ENCODE data around the gene ATP1B2.

The ATP1B2 gene

GRCh38 chr17:7687072-7687907 is 36.6 kb downstream of the ATP1B2 start, which contains the start of gene TP53:
Gene TP53 (minus strand): TSS chr17:7687490. CDS start chr17:7676594, 10,896 bp downstream.
- Histone ChIP-seq H3K9me3 (replicated peaks; ENCODE audit: insufficient read depth, low read length) (no peaks in the 10 kb centered on the region), H3F3A (ENCODE audit: insufficient read depth, low read length) (peaks cover 18% of the 10 kb centered on the region), H3K36me3 (replicated peaks; ENCODE audit: insufficient read depth, low read length) (no peaks in the 10 kb centered on the region; the same call in 1 of the 2 replicates), H3K4me1 (ENCODE audit: low read length) (no peaks in the 10 kb centered on the region; the same call in 1 of the 2 replicates), H3K4me3 (ENCODE audit: low read length) (peak within 1 kb of the TSS; percentile 95), H3K79me2 (ENCODE audit: low read length) (peaks cover 58% of the 10 kb centered on the region), H3K9me2 (replicated peaks; ENCODE audit: insufficient read depth, low read length) (no peaks in the 10 kb centered on the region), H3K9ac (ENCODE audit: low read length) (peak within 1 kb of the TSS; percentile 99), H2AFZ (ENCODE audit: low read length) (peak within 1 kb of the TSS; percentile 96), H3K27me3 (replicated peaks; ENCODE audit: insufficient read depth, low read length) (no peaks in the 10 kb centered on the region), H4K20me1 (ENCODE audit: insufficient read depth, low read length) (peaks cover 5% of the 10 kb centered on the region; the same call in 1 of the 2 replicates), H3K27ac (ENCODE audit: low read length) (peak within 1 kb of the TSS; percentile 88), H3K4me2 (ENCODE audit: low read depth, low read length) (peak within 1 kb of the TSS; percentile 87)
- TF ChIP-seq EZH2phosphoT487 (IDR thresholded peaks at IDR 0.05; ENCODE audit: low read length) (no peak), EZH2 (optimal IDR thresholded peaks at IDR 0.05; ENCODE audit: low read depth, low read length) (no peak), CTCF (IDR thresholded peaks at IDR 0.05; ENCODE audit: low read length) (no peak)
- DNase-seq = peak; percentile 96

DNA sequence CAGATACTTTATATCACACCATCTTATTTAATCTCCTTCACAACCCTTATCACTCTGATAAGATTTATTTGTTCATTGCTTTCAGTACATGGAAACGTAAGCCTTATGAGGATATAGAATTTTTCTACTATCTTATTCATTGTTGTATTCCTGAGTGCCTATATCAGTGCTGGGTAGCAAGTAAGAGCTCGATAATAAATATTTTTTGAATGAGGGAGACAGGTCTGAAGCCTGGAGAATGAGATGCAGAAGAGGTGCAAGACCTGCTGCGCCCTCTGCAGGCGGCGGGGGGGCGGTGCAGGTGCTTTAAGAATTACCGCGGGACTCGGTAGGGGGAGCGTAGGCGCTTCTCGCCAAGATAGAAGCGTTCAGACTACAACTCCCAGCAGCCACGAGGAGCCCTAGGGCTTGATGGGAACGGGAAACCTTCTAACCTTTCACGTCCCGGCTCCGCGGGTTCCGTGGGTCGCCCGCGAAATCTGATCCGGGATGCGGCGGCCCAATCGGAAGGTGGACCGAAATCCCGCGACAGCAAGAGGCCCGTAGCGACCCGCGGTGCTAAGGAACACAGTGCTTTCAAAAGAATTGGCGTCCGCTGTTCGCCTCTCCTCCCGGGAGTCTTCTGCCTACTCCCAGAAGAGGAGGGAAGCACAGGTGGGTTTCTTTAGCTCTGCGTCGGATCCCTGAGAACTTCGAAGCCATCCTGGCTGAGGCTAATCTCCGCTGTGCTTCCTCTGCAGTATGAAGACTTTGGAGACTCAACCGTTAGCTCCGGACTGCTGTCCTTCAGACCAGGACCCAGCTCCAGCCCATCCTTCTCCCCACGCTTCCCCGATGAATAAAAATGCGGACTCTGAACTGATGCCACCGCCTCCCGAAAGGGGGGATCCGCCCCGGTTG is 37.4 kb downstream of the ATP1B2 start, which contains the start of gene WRAP53:
Gene WRAP53 (plus strand): TSS at position 570 of the 900 bp plus-strand sequence. CDS start 172 bp downstream, at position 742.
- H3F3A ChIP-seq (ENCODE audit: insufficient read depth, low read length) = peaks cover 18% of the 10 kb centered on the region
- H3K9me3 ChIP-seq (replicated peaks; ENCODE audit: insufficient read depth, low read length) = no peaks in the 10 kb centered on the region
- H3K4me3 ChIP-seq (ENCODE audit: low read length) = peak within 1 kb of the TSS; percentile 95
- no peaks in the 10 kb centered on the region for H3K9me2 ChIP-seq (replicated peaks; ENCODE audit: insufficient read depth, low read length)
- peak within 1 kb of the TSS; percentile 87 for H3K4me2 ChIP-seq (ENCODE audit: low read depth, low read length)
- DNase-seq = peak; percentile 95
- H3K9ac ChIP-seq (ENCODE audit: low read length) = peak within 1 kb of the TSS; percentile 99
- H2AFZ ChIP-seq (ENCODE audit: low read length) = peak within 1 kb of the TSS; percentile 96
- no peaks in the 10 kb centered on the region; the same call in 1 of the 2 replicates for H3K4me1 ChIP-seq (ENCODE audit: low read length)
- peaks cover 5% of the 10 kb centered on the region; the same call in 1 of the 2 replicates for H4K20me1 ChIP-seq (ENCODE audit: insufficient read depth, low read length)
- TF ChIP-seq EZH2 (optimal IDR thresholded peaks at IDR 0.05; ENCODE audit: low read depth, low read length) (no peak), EZH2phosphoT487 (IDR thresholded peaks at IDR 0.05; ENCODE audit: low read length) (no peak), CTCF (IDR thresholded peaks at IDR 0.05; ENCODE audit: low read length) (peak; percentile 98)
- H3K27ac ChIP-seq (ENCODE audit: low read length) = peak within 1 kb of the TSS; percentile 88
- H3K27me3 ChIP-seq (replicated peaks; ENCODE audit: insufficient read depth, low read length) = no peaks in the 10 kb centered on the region
- no peaks in the 10 kb centered on the region; the same call in 1 of the 2 replicates for H3K36me3 ChIP-seq (replicated peaks; ENCODE audit: insufficient read depth, low read length)
- H3K79me2 ChIP-seq (ENCODE audit: low read length) = peaks cover 52% of the 10 kb centered on the region

- Histone ChIP-seq H2AFZ (ENCODE audit: low read length) (peak overlapping the region; percentile 96), H3K79me2 (ENCODE audit: low read length) (peaks cover 46% of the 10 kb centered on the region), H3K27ac (ENCODE audit: low read length) (no peak overlapping the region), H3K9me2 (replicated peaks; ENCODE audit: insufficient read depth, low read length) (no peaks in the 10 kb centered on the region), H3K4me3 (ENCODE audit: low read length) (peak overlapping the region; percentile 89), H3K9ac (ENCODE audit: low read length) (peak overlapping the region; percentile 71; the same call in 1 of the 2 replicates), H3K4me2 (ENCODE audit: low read depth, low read length) (peak overlapping the region; percentile 82), H3K36me3 (replicated peaks; ENCODE audit: insufficient read depth, low read length) (no peaks in the 10 kb centered on the region; the same call in 1 of the 2 replicates), H3K9me3 (replicated peaks; ENCODE audit: insufficient read depth, low read length) (no peaks in the 10 kb centered on the region), H3F3A (ENCODE audit: insufficient read depth, low read length) (peaks cover 18% of the 10 kb centered on the region), H3K27me3 (replicated peaks; ENCODE audit: insufficient read depth, low read length) (no peaks in the 10 kb centered on the region), H3K4me1 (ENCODE audit: low read length) (no peaks in the 10 kb centered on the region; the same call in 1 of the 2 replicates), H4K20me1 (ENCODE audit: insufficient read depth, low read length) (peaks cover 5% of the 10 kb centered on the region; the same call in 1 of the 2 replicates)
- TF ChIP-seq EZH2phosphoT487 (IDR thresholded peaks at IDR 0.05; ENCODE audit: low read length) = no peak
- TF ChIP-seq CTCF (IDR thresholded peaks at IDR 0.05; ENCODE audit: low read length) = no peak
- TF ChIP-seq EZH2 (optimal IDR thresholded peaks at IDR 0.05; ENCODE audit: low read depth, low read length) = no peak
- no peak for DNase-seq
Observed at GRCh38 chr17:7688808-7689316, 38.1 kb downstream of the ATP1B2 start.
